ENCODE measurements around the gene SSTR3. TPM values are rescaled to one million over a fixed set of nuclear protein-coding genes. Genes with fewer than 3 reads are reported as not detected.

SSTR3 gene
- total and polyA plus RNA-seq, 2 donors (not counting 1 experiment from before 2014, with no cell fraction given) = not detected

DNA sequence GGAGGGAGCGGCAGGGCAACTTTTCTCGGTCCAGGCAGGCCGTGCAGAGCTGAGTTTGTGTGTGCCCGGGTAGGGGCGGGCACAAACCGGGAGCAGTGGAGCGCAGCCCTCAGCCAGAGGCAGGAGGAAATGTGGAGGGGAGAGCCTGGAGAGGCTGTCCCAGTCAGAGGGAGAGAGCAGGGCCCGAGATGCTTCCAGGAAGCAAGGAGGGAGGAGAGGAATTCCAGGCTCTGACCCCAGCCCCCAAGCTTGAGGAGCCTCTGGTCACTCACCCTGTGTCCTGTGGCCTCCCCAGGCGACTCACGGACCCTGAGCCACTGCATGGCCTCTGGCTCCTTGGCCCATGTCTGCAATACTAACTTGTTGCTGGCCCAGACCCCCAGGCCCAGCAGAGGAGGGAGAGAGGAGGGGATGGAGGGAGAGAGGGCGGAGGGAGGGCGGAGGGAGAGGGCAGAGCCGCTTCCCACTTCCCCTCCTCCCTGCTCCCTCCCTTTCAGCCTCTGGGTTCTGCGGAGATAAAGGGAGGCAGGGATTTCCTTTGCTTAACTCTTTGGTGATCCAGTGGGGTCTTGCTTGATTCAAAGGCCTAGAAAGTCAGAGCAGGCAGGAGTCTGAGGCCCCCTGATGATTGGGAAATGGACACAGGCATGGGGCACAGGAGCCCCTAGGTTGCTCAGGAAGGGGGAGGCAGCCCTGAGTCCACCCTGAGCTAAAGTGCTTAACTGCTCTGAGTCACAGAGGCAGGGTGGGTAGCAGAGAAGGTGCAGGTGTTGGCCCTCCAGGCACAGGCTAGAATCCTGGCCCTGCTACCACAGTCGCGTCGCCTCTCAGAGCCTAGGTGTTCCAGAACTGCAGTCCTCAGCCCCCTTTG lies 24.2 kb downstream of the SSTR3 start, which contains the start of gene C1QTNF6:
Gene C1QTNF6, minus strand, starts transcription at position 357 of the 871 bp plus-strand sequence. Its CDS starts 34 bp downstream, at position 323.
- peaks cover 18% of the 10 kb centered on the region for H3K4me1 ChIP-seq (ENCODE audit: control insufficient read depth, extremely low read depth, insufficient read depth, low read length)
- no peaks in the 10 kb centered on the region for H3K27me3 ChIP-seq (ENCODE audit: control insufficient read depth, insufficient read depth, low read length)
- H3K4me2 ChIP-seq (ENCODE audit: extremely low read depth, insufficient read depth, low read length) = peak within 1 kb of the TSS; percentile 75
- peak within 1 kb of the TSS; percentile 0 for H2AFZ ChIP-seq (ENCODE audit: low read length)
- no peaks in the 10 kb centered on the region for H3K36me3 ChIP-seq (ENCODE audit: control insufficient read depth, insufficient read depth, low read length)
- H3K9ac ChIP-seq (ENCODE audit: insufficient read depth, low read length) = peak within 1 kb of the TSS; percentile 0
- DNase-seq (ENCODE audit: low read depth in 2 of 2) = peak; percentile 48 to 62
- peak within 1 kb of the TSS; percentile 3 to 65 (median 32) for H3K4me3 ChIP-seq (replicated peaks in 1 of 4; ENCODE audit: control extremely low read depth in 1 of 4, insufficient read depth in 1 of 4, low read depth in 3 of 4, low read length in 4 of 4)
- no peaks in the 10 kb centered on the region for H3K9me3 ChIP-seq (ENCODE audit: control insufficient read depth, insufficient read depth, low read depth, low read length)
- H3K27ac ChIP-seq (ENCODE audit: insufficient read depth, low read length) = peak within 1 kb of the TSS; percentile 39
- TF ChIP-seq EZH2 (IDR thresholded peaks at IDR 0.05; ENCODE audit: low read length, missing control alignments) = no peak
- TF ChIP-seq, protein P1, sequence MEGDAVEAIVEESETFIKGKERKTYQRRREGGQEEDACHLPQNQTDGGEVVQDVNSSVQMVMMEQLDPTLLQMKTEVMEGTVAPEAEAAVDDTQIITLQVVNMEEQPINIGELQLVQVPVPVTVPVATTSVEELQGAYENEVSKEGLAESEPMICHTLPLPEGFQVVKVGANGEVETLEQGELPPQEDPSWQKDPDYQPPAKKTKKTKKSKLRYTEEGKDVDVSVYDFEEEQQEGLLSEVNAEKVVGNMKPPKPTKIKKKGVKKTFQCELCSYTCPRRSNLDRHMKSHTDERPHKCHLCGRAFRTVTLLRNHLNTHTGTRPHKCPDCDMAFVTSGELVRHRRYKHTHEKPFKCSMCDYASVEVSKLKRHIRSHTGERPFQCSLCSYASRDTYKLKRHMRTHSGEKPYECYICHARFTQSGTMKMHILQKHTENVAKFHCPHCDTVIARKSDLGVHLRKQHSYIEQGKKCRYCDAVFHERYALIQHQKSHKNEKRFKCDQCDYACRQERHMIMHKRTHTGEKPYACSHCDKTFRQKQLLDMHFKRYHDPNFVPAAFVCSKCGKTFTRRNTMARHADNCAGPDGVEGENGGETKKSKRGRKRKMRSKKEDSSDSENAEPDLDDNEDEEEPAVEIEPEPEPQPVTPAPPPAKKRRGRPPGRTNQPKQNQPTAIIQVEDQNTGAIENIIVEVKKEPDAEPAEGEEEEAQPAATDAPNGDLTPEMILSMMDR (conservative IDR thresholded peaks at IDR 0.05 in 1 of 2, IDR thresholded peaks at IDR 0.05 in 1 of 2; ENCODE audit: low read depth in 1 of 2, low read length in 2 of 2) = no peak
- H4K20me1 ChIP-seq (ENCODE audit: control insufficient read depth, extremely low read depth, insufficient read depth, low read length) = no peaks in the 10 kb centered on the region
- no peaks in the 10 kb centered on the region for H3K79me2 ChIP-seq (ENCODE audit: control insufficient read depth, insufficient read depth, low read length)

DNA sequence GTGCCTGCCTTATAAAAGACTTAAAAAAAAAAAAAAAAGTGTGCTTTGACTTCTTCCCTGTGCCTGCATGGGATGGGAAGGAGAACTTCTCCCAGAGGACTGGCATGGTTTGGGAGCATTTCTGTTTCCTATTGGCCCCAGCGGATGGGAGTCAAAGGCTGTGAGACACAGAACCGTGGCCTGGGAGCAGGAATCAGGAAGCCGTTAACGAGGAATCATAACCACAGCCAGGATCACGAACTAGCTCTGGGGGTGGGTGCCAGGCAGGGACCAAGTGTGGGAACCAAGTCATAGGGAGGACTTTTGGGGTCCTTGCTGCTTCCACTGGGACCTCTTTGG lies 24.8 kb downstream of the SSTR3 start:
- peak overlapping the region; percentile 75 for H3K4me2 ChIP-seq (ENCODE audit: extremely low read depth, insufficient read depth, low read length)
- peak overlapping the region; percentile 39 for H3K27ac ChIP-seq (ENCODE audit: insufficient read depth, low read length)
- DNase-seq (ENCODE audit: low read depth in 2 of 2) = peak in 1 of 2 donors; percentile 55
- H3K27me3 ChIP-seq (ENCODE audit: control insufficient read depth, insufficient read depth, low read length) = no peaks in the 10 kb centered on the region
- H4K20me1 ChIP-seq (ENCODE audit: control insufficient read depth, extremely low read depth, insufficient read depth, low read length) = no peaks in the 10 kb centered on the region
- H3K4me3 ChIP-seq (replicated peaks in 1 of 4; ENCODE audit: control extremely low read depth in 1 of 4, insufficient read depth in 1 of 4, low read depth in 3 of 4, low read length in 4 of 4) = peak overlapping the region; percentile 3 to 65 (median 32)
- H3K79me2 ChIP-seq (ENCODE audit: control insufficient read depth, insufficient read depth, low read length) = no peaks in the 10 kb centered on the region
- no peaks in the 10 kb centered on the region for H3K9me3 ChIP-seq (ENCODE audit: control insufficient read depth, insufficient read depth, low read depth, low read length)
- H3K4me1 ChIP-seq (ENCODE audit: control insufficient read depth, extremely low read depth, insufficient read depth, low read length) = peaks cover 18% of the 10 kb centered on the region
- peak overlapping the region; percentile 0 for H2AFZ ChIP-seq (ENCODE audit: low read length)
- H3K9ac ChIP-seq (ENCODE audit: insufficient read depth, low read length) = peak overlapping the region; percentile 0
- H3K36me3 ChIP-seq (ENCODE audit: control insufficient read depth, insufficient read depth, low read length) = no peaks in the 10 kb centered on the region
- TF ChIP-seq, protein P1 (conservative IDR thresholded peaks at IDR 0.05 in 1 of 2, IDR thresholded peaks at IDR 0.05 in 1 of 2; ENCODE audit: low read depth in 1 of 2, low read length in 2 of 2) = no peak
- no peak for TF ChIP-seq EZH2 (IDR thresholded peaks at IDR 0.05; ENCODE audit: low read length, missing control alignments)

DNA sequence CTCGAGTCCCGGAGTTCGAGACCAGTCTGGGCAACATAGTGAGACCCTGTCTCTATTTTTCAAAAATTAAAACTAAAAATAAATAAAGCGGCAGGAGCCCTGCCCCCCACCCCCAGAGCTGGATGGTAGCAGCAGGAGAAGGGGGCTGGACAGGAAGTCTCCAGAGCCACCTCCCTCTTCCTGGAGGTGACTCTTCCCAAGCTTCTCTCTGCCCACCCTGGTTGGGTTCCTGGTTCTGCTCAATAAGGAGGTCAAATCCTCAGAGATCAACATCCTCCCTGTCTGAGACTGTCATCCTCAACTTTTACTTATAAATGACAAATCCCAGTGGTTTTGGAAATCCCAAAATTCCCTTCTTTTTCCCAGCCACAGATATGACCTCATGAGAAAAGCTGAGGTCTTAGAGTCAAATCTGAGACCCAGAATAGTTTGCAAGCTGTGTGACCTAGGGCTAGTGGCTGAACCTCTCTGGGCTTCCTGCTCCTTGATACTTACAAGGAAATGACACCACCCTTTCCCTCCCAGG lies 25.2 kb downstream of the SSTR3 start:
- peaks cover 2% of the 10 kb centered on the region for H3K36me3 ChIP-seq (ENCODE audit: control insufficient read depth, insufficient read depth, low read length)

More for the DNA sequence above, 25.2 kb downstream of the SSTR3 start:
- peak overlapping the region in 3 of 4 experiments; percentile 14 to 65 (median 51) for H3K4me3 ChIP-seq (replicated peaks in 1 of 4; ENCODE audit: control extremely low read depth in 1 of 4, insufficient read depth in 1 of 4, low read depth in 3 of 4, low read length in 4 of 4)
- no peaks in the 10 kb centered on the region for H4K20me1 ChIP-seq (ENCODE audit: control insufficient read depth, extremely low read depth, insufficient read depth, low read length)
- peak overlapping the region; percentile 75 for H3K4me2 ChIP-seq (ENCODE audit: extremely low read depth, insufficient read depth, low read length)
- no peaks in the 10 kb centered on the region for H3K79me2 ChIP-seq (ENCODE audit: control insufficient read depth, insufficient read depth, low read length)
- H3K4me1 ChIP-seq (ENCODE audit: control insufficient read depth, extremely low read depth, insufficient read depth, low read length) = peaks cover 18% of the 10 kb centered on the region
- peak overlapping the region; percentile 39 for H3K27ac ChIP-seq (ENCODE audit: insufficient read depth, low read length)
- H3K9me3 ChIP-seq (ENCODE audit: control insufficient read depth, insufficient read depth, low read depth, low read length) = no peaks in the 10 kb centered on the region
- no peak overlapping the region for H3K9ac ChIP-seq (ENCODE audit: insufficient read depth, low read length)
- H2AFZ ChIP-seq (ENCODE audit: low read length) = no peak overlapping the region
- H3K27me3 ChIP-seq (ENCODE audit: control insufficient read depth, insufficient read depth, low read length) = no peaks in the 10 kb centered on the region
- DNase-seq (ENCODE audit: low read depth in 2 of 2) = peak in 1 of 2 donors; percentile 18
- no peak for TF ChIP-seq EZH2 (IDR thresholded peaks at IDR 0.05; ENCODE audit: low read length, missing control alignments)
- TF ChIP-seq, protein P1 (conservative IDR thresholded peaks at IDR 0.05 in 1 of 2, IDR thresholded peaks at IDR 0.05 in 1 of 2; ENCODE audit: low read depth in 1 of 2, low read length in 2 of 2) = no peak
